Measurements from ENCODE around the gene RPS6KA2. TPM values are rescaled to one million over a fixed set of nuclear protein-coding genes. Genes with fewer than 3 reads are reported as not detected.

The RPS6KA2 gene
- total and polyA plus RNA-seq, 2 donors (not counting 1 experiment from before 2014, with no cell fraction given) = 2.2 to 16.0 TPM

DNA sequence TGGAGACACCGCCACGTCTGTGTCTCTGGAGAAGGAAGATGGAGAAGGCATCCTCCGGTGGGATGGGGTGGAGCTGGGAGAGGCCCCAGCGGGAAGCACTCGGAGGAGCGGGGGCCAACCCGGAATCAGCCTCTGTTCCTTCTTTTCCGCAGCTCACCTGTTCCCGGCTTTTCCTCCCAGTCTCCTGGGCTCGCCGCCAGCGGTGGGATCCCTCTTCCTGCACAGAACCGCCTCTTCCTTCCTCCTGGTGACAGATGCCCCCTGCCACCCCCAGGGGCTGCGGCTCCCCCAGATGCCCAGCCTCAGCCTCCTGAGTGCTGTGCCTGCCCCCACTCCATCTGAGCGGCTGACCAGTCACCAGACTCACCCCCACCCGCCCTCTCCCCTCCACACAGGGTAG lies 63.9 kb downstream of the RPS6KA2 start:
- H3K9me3 ChIP-seq (ENCODE audit: control extremely low read depth in 1 of 3, control insufficient read depth in 2 of 3, insufficient read depth in 1 of 3, low read length in 2 of 3) = peaks cover 0 to 7% (median 4%) of the 10 kb centered on the region in 3 donors
- TF ChIP-seq, protein P1, sequence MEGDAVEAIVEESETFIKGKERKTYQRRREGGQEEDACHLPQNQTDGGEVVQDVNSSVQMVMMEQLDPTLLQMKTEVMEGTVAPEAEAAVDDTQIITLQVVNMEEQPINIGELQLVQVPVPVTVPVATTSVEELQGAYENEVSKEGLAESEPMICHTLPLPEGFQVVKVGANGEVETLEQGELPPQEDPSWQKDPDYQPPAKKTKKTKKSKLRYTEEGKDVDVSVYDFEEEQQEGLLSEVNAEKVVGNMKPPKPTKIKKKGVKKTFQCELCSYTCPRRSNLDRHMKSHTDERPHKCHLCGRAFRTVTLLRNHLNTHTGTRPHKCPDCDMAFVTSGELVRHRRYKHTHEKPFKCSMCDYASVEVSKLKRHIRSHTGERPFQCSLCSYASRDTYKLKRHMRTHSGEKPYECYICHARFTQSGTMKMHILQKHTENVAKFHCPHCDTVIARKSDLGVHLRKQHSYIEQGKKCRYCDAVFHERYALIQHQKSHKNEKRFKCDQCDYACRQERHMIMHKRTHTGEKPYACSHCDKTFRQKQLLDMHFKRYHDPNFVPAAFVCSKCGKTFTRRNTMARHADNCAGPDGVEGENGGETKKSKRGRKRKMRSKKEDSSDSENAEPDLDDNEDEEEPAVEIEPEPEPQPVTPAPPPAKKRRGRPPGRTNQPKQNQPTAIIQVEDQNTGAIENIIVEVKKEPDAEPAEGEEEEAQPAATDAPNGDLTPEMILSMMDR (IDR thresholded peaks at IDR 0.05) = no peak
- no peak for TF ChIP-seq EZH2 (IDR thresholded peaks at IDR 0.05; ENCODE audit: borderline replicate concordance, insufficient read depth, low read depth, low read length, poor library complexity, severe bottlenecking)
- H3K4me1 ChIP-seq (ENCODE audit: control insufficient read depth in 2 of 2, insufficient read depth in 2 of 2, low read length in 2 of 2) = no peaks in the 10 kb centered on the region
- ChIA-PET POLR2A (no interaction called here), CTCF (no interaction called here)
- ATAC-seq (ENCODE audit: low read depth) (no peak), DNase-seq (no peak)
- Mint-ChIP-seq H3K27ac (no peak overlapping the region), H3K9me3 (ENCODE audit: insufficient read depth) (peaks cover 5% of the 10 kb centered on the region), H3K4me3 (no peak overlapping the region), H3K4me1 (no peaks in the 10 kb centered on the region), H3K27me3 (peaks cover 4% of the 10 kb centered on the region)
- peaks cover 0 to 6% (median 0%) of the 10 kb centered on the region in 4 experiments for H3K27me3 ChIP-seq (replicated peaks in 1 of 4; ENCODE audit: control extremely low read depth in 1 of 4, control insufficient read depth in 3 of 4, insufficient read depth in 4 of 4, low read length in 3 of 4)
- H3K4me3 ChIP-seq (ENCODE audit: control extremely low read depth in 1 of 5, extremely low read depth in 1 of 5, insufficient read depth in 1 of 5, low read depth in 2 of 5, low read length in 4 of 5) = no peak overlapping the region
- H3K79me2 ChIP-seq (ENCODE audit: control insufficient read depth, insufficient read depth, low read length) = no peaks in the 10 kb centered on the region
- intact Hi-C loops (cut with micrococcal nuclease) = no loop called here
- no peak overlapping the region for H2AFZ ChIP-seq (ENCODE audit: insufficient read depth, low read depth, low read length, poor library complexity, severe bottlenecking)
- no peak overlapping the region for H3K4me2 ChIP-seq (replicated peaks; ENCODE audit: low read depth, low read length, poor library complexity, severe bottlenecking)
- WGBS (ENCODE audit: insufficient coverage) = 36% methylated on average over 14 of the region's 16 CpGs
- no peak overlapping the region for H3K9ac ChIP-seq (ENCODE audit: low read length)
- no peak overlapping the region for H3K27ac ChIP-seq (ENCODE audit: low read length in 2 of 2)
- no peaks in the 10 kb centered on the region for H3K36me3 ChIP-seq (replicated peaks in 1 of 2; ENCODE audit: control extremely low read depth in 1 of 2, control insufficient read depth in 1 of 2, extremely low read depth in 1 of 2, insufficient read depth in 2 of 2, low read length in 1 of 2)
- H4K20me1 ChIP-seq (ENCODE audit: control insufficient read depth, insufficient read depth, low read length, poor library complexity, severe bottlenecking) = no peaks in the 10 kb centered on the region

DNA sequence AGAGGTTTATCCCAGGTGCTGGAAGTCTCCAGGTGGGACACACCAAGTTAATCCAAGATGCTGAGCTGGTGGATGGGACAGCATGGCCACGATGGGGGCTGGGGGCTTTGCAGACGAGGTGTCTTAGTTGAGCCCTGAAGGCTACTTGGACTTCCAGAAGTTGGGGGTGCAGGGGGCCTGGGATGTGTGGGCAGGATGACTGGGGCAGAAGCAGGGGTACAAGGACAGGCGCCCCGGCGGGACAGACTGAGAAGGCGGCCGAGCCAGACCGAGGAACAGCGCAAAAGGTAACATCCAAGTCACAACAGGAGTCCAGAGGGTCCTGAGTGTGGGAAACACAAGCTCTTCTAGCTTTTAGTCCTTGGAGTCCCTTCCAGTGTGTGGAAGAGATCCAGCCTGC lies 64.3 kb downstream of the RPS6KA2 start:
- WGBS (ENCODE audit: insufficient coverage) = 96% methylated on average over 9 of the region's 9 CpGs
- ATAC-seq (ENCODE audit: low read depth) (no peak), DNase-seq (no peak)
- POLR2A ChIA-PET = no interaction called here
- Histone ChIP-seq H3K79me2 (ENCODE audit: control insufficient read depth, insufficient read depth, low read length) (no peaks in the 10 kb centered on the region), H3K4me1 (ENCODE audit: control insufficient read depth in 2 of 2, insufficient read depth in 2 of 2, low read length in 2 of 2) (no peaks in the 10 kb centered on the region), H3K27me3 (replicated peaks in 1 of 4; ENCODE audit: control extremely low read depth in 1 of 4, control insufficient read depth in 3 of 4, insufficient read depth in 4 of 4, low read length in 3 of 4) (peaks cover 0 to 6% (median 0%) of the 10 kb centered on the region in 4 experiments), H3K4me3 (ENCODE audit: control extremely low read depth in 1 of 5, extremely low read depth in 1 of 5, insufficient read depth in 1 of 5, low read depth in 2 of 5, low read length in 4 of 5) (no peak overlapping the region), H4K20me1 (ENCODE audit: control insufficient read depth, insufficient read depth, low read length, poor library complexity, severe bottlenecking) (no peaks in the 10 kb centered on the region), H3K36me3 (replicated peaks in 1 of 2; ENCODE audit: control extremely low read depth in 1 of 2, control insufficient read depth in 1 of 2, extremely low read depth in 1 of 2, insufficient read depth in 2 of 2, low read length in 1 of 2) (no peaks in the 10 kb centered on the region), H3K4me2 (replicated peaks; ENCODE audit: low read depth, low read length, poor library complexity, severe bottlenecking) (no peak overlapping the region), H3K9ac (ENCODE audit: low read length) (no peak overlapping the region), H3K9me3 (ENCODE audit: control extremely low read depth in 1 of 3, control insufficient read depth in 2 of 3, insufficient read depth in 1 of 3, low read length in 2 of 3) (peaks cover 0 to 7% (median 4%) of the 10 kb centered on the region in 3 donors), H3K27ac (ENCODE audit: low read length in 2 of 2) (no peak overlapping the region), H2AFZ (ENCODE audit: insufficient read depth, low read depth, low read length, poor library complexity, severe bottlenecking) (no peak overlapping the region)
- Mint-ChIP-seq H3K4me3 (no peak overlapping the region), H3K9me3 (ENCODE audit: insufficient read depth) (peaks cover 5% of the 10 kb centered on the region), H3K27me3 (peaks cover 4% of the 10 kb centered on the region), H3K27ac (no peak overlapping the region), H3K4me1 (no peaks in the 10 kb centered on the region)
- no peak for TF ChIP-seq EZH2 (IDR thresholded peaks at IDR 0.05; ENCODE audit: borderline replicate concordance, insufficient read depth, low read depth, low read length, poor library complexity, severe bottlenecking)
- TF ChIP-seq, protein P1 (IDR thresholded peaks at IDR 0.05) = no peak
- intact Hi-C loops (cut with micrococcal nuclease) = no loop called here
- CTCF ChIA-PET = no interaction called here

All from B cell (primary cell).